ENCODE measurements around the gene SCARB1.

SCARB1 gene

DNA sequence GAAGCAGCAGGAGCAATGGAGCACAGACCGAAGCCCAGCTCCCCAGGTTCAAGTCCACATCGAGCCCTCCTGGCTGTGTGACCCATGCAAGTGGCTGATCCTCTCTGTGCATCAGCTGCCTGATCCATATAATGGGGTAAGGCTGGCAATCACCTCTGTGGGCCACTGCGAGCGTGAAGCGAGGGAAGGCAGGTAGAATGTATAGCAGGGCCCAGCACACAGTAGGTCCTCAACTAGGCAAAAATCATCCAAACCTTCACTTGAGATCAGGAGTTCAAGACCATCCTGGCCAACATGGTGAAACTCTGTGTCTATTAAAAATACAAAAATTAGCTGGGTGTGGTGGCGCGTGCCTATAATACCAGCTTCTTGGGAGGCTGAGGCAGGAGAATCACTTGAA is 102.6 kb downstream of the SCARB1 start (continued):
- TF ChIP-seq YY1 (tag by site-specific recombination; IDR thresholded peaks at IDR 0.05) = no peak
- TF ChIP-seq ZNF580 (tag by site-specific recombination; IDR thresholded peaks at IDR 0.05) = no peak
- no peak for TF ChIP-seq CTCF (tag by site-specific recombination; IDR thresholded peaks at IDR 0.05)
- no peak for TF ChIP-seq ZNF311 (tag by site-specific recombination; IDR thresholded peaks at IDR 0.05; ENCODE audit: borderline replicate concordance)
- TF ChIP-seq ZNF146 (tag by site-specific recombination; IDR thresholded peaks at IDR 0.05) = no peak
- TF ChIP-seq AEBP2 (tag by site-specific recombination; IDR thresholded peaks at IDR 0.05; ENCODE audit: borderline replicate concordance) = no peak
- no peak for TF ChIP-seq ZNF394 (tag by site-specific recombination; IDR thresholded peaks at IDR 0.05; ENCODE audit: borderline replicate concordance)
- TF ChIP-seq ZNF274 (IDR thresholded peaks at IDR 0.05; ENCODE audit: low read length) = no peak
- TF ChIP-seq ZNF274 (tag by site-specific recombination; IDR thresholded peaks at IDR 0.05; ENCODE audit: borderline replicate concordance) = no peak
- no peak for TF ChIP-seq ZNF654 (tag by site-specific recombination; IDR thresholded peaks at IDR 0.05; ENCODE audit: low read depth)
- TF ChIP-seq TCF7L2 (IDR thresholded peaks at IDR 0.05; ENCODE audit: borderline replicate concordance, low read depth, low read length) = no peak
- no peak for TF ChIP-seq WT1 (tag by site-specific recombination; IDR thresholded peaks at IDR 0.05)
- no peak for TF ChIP-seq ZNF169 (tag by site-specific recombination; IDR thresholded peaks at IDR 0.05)
- TF ChIP-seq, protein P1, sequence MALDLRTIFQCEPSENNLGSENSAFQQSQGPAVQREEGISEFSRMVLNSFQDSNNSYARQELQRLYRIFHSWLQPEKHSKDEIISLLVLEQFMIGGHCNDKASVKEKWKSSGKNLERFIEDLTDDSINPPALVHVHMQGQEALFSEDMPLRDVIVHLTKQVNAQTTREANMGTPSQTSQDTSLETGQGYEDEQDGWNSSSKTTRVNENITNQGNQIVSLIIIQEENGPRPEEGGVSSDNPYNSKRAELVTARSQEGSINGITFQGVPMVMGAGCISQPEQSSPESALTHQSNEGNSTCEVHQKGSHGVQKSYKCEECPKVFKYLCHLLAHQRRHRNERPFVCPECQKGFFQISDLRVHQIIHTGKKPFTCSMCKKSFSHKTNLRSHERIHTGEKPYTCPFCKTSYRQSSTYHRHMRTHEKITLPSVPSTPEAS (tag by site-specific recombination; IDR thresholded peaks at IDR 0.05) = no peak

DNA sequence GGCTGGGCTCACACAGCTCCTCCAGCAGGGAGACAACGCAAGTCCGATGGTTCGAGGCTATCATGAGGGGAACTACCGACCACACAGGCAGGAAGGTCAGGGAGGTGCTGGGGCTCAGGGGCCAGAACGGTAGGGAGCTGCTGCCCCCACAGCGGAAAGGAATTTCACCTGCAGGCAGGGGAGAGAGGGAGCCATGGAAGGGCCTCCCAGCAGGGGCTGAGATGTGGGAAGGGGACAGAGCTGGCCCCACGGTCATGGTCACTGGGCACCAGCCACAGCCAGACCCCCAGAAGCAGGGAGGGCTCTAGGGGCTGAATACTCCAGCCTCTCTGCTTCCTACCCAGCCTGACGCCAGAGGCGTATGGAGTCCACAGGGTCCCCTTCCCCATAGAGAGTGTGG is 103.1 kb downstream of the SCARB1 start:
- H3K27ac ChIP-seq (ENCODE audit: extremely low read depth, low read depth, low read length) = no peak overlapping the region
- POLR2A ChIA-PET = no interaction called here
- CTCF ChIA-PET = interaction anchor here (1.5 kb wide), 1 partner anchor 20 kb away, joined by 9 read pairs; no protein-coding TSS in a partner anchor

More for the DNA sequence above, 103.1 kb downstream of the SCARB1 start:
- TF ChIP-seq ZIC2 (tag by site-specific recombination; IDR thresholded peaks at IDR 0.05) = peak; percentile 44
- TF ChIP-seq ZNF585B (tag by site-specific recombination; IDR thresholded peaks at IDR 0.05) = peak; percentile 56
- no peak for TF ChIP-seq HIC1 (tag by site-specific recombination; IDR thresholded peaks at IDR 0.05)
- Histone ChIP-seq H3K4me3 (ENCODE audit: low read depth, low read length) (no peak overlapping the region), H3K9me3 (ENCODE audit: control insufficient read depth, insufficient read depth, low read depth, low read length) (no peaks in the 10 kb centered on the region), H3K36me3 (ENCODE audit: control insufficient read depth in 2 of 2, insufficient read depth in 1 of 2, low read length in 2 of 2) (no peaks in the 10 kb centered on the region), H3K4me1 (ENCODE audit: control insufficient read depth, insufficient read depth, low read length) (no peaks in the 10 kb centered on the region)
